NOMO-1 treated with dmso at 0.1 percent for 144 hours (cell line): Measurements from ENCODE around the gene ACTN1.

Experiments used
- DNase-seq: peaks from one replicate; lab custom pipeline; 2025; ENCODE audit not compliant: unreplicated experiment; lab: John Stamatoyannopoulos, UW

ACTN1 gene

DNA sequence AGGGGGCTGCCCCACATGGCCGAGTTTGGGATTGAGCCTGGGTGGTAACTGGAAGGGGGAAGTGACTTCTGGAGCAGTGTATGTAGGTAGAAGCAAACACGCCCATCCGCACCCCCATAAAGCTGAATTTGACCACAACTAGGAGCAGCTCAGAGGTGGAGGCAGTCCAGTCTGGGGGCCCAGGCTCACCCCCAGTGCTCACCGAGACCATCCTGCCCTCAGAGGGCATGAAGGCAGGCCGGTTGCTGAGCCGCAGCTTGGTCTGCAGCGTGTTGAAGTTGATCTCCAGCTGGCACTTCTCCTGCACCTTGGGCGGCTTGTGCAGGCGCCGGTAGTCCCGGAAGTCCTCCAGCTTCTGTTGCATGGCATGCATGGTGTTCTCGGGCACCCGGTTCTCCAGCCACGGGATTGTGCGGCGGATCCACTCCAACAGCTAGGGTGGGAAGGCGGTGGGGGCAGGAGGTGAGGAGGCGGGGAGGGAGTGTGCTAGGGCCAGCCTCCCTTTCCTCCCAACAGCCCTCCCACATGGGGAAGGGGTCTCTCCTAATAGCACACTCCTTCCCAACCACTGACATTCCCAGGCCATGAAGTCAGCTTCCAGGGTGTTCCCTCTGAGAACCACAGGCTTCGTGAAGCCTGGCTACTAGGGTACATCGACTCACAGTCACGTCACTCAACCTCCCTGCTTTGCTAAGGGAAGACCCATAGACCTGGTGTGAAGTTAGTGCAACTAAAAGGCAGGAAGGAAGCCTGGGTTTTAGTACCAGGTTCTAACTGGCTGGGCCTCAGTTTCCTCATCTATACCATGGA lies 87.0 kb downstream of the ACTN1 start:
- DNase-seq: no peak

DNA sequence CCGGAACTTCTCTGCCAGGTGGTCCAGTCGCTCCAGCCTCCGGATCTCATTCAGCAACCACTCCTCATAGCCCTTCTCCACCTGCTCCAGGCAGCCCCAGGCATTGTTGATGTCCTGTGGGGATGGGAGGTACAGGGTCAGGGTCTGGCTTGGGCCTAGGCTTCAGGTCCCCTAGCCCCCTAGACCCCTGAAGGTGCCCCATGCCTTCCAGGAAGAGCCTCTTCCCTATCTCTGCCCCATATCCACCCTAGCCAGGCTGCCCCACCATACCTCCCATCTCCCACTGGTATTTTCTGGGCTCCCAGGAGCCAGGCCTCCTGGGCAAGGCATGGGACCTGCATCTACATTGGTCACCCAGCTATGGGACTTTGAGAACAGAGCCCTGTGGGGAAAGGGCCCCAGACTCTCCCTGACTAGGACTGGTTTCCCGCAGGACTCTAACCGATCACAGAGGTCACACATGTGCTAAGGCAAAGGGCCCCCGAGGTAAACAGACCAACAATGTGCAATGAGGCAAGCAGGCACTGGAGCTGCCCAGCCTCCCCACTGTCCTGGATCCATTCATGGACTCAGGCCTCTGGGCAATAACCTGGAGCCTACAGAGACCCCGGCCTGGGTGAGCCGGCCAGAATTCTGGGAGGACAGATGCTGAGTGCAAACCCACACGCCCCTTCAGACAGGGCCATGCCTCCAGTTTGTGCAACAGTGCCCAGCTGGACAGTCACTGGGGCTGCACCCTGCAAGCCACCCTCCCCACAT lies 88.8 kb downstream of the ACTN1 start:
- DNase-seq: no peak

DNA sequence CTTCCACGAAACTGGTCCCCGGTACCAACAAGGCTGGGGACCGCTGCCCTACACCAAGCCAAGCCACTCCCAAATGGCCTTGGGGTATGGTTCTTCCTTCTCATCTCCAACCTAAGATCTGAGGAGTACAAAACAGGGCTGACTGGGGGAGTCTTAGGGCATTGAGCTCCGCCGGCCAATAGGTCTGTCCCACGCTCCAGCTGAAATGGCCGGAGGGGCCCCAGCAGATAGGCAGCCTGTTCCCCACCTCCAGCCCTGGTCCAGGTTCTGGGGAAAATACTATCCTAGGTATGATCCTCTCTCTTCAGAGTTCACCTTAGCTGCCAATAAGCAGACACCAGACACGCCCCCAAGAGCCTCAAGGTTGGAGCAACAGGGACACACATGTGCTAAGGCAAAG lies 90.2 kb downstream of the ACTN1 start:
- DNase-seq: no peak

DNA sequence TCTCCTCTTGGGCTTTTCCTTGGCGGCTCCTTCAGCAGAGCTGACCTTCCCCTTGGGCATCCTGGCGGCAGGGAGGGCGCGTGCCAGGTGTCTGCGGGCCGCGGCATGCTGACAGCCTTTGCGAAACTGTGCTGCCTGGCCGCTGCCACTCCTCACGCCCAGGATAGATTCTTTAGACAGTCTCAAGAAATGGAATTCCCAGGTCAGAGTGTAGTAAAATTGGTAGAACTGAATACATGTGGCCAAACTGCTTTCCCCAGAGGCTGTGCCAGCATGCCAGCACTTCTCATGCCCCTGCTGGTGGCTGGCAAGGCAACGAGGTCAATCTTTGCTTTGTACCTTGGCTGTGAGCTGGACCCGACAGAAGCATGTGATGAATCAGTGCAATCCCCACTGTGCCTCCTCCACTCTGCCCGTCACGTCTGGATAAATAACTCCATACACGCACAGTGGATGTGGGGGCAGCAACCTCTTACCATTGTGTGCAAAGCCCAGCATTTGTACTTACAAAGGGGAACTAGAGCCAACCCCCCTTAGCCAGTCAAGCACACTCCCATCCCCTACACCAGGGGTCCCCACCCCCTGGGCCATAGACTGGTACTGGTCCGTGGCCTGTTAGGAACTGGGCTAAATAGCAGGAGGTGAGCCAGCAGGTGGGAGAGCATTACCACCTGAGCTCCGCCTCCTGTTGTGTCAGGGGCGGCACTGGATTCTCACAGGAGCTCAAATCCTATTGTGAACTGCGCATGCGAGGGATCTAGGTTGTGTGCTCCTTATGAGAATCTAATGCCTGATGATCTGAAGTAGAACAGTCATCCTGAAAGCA lies 90.9 kb downstream of the ACTN1 start:
- no peak for DNase-seq

DNA sequence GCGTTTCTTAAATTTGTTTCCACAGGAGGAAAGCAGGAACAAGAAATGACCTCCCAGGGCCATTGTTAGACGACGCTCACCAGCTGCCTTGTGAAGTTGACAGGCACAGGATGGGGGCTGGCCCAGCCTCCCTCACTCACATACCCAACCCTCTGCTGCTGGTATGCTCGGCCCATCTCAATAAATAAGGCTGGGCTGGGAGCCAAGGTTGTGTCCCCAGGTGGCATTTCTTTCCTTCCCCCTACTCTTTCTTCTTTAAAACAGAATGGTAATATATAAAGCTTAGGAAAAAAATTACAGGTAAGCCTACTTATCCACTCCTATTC lies 93.0 kb downstream of the ACTN1 start:
- DNase-seq: no peak

DNA sequence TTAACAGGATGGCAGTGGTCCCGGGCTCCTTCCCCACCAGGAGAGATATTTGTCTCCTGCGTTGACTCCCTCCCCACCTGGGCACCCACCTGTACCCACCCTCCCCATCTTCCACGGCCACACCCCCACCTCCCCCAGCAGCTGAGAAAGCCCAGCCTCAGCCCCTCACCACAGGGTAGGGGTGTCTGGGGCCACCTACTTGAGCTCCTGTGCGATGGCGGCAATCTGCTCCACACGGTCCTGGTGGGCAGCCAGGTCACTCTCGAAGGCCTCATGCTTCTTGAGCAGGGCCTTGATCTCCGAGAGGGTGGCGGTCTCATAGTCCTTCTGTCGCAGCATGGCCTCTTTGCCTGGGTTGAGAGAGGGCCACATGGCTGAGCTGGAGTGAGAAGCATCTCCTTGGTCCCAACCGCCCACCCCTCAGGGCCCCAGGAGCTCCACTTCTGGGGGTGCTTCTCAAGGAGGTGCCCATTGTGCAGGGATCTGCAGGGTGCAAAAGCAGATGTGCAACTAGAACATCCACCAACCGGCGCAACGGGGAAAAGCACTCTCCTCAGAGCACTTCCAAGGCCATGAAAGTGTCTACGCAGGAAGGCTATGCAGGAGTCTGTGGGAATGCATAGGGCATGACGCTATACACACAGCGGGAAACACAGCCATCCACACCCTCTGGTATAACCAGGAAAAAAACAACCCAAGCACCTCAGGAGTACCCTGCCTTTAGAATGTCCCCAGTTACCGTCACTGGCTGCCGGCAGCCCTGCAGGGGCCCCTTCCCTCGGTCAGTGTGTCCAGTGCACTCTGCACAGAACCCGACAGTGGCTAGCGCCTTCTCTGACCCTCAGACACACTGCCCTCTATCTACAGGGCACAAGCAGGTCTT lies 93.6 kb downstream of the ACTN1 start:
- no peak for DNase-seq

DNA sequence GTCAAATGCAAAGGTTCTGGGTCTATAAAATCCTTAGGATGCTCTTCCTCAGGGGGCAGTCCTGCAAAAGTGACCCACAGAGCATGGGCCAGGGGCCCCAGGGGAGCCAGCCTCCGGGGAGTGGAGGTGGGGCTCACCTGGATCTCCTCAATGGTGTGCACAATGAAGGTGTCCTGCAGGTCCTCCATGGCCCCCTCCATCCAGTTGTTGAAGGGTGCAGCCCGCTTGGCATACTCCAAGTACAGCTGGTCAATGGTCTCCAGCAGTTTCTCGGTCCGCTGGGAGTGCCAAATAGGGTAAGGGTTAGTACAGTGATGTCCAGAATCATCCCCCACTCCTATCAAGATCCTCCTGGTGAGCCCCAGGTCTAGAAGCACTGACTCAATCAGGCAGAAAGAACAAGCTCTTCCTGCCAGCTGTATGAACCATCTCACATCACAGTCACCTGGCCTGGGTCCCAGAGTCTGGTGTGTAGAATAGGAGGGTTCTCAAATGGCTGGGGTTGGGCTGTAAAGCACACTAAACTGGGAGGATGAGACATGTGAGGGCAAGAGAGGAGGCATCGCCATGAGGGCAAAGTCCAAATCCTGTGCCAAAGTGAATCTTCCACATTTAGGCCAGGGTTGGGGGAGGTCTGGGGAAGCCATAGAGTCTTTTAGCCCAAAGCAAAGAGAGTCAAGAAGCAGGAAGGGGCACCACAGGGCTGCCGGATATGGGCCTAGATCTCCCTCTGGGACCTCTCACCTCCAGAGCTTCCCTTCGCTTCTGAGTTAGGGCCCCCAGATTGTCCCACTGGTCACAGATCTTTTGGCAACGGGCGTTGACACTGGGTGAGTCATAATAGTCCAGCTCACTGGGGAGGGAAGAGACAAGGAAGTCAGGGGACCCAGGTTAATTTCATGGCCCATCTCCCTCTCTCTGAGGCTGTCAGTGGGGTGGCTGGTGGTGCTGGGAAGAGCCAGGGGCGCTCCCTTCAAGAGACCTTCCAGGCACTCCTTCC lies 94.8 kb downstream of the ACTN1 start:
- no peak for DNase-seq

DNA sequence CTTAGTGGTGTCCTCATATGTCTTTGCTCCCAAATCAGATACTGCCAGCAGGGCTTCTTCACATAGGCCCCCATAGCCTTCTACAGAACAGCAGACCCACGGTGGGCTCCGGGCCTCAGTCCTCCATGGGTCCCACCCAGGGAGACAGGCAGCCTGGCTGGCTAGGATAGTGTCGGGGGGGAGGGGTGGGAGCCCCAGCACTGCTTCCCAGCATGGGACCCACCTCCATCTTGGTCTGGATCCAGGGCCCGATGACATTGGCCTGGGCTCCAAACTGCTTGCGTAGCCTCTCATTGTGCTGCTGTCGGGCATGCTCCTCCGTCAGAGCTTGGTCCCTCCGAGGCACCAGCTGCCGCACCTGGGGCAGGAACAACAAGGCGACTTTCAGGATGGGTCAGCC lies 96.9 kb downstream of the ACTN1 start:
- no peak for DNase-seq

DNA sequence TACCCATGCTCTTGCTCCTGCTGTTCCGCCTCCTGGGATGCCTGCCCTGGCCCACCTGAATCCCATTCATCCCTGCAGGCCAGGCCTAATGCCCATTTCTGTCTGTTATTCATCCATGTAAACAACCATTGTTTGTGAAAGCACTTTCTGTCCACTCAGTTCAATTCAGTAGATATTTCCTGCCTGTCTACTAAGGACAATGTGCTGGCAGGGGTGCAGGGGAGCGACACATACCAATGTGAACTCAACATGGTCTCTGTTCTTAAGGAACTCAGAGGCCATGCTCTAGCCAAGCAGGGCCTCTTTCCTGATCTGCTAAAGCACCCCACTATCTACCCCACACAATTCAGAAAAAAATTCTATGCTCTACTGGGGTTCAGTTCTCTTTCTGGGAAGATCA lies 97.7 kb downstream of the ACTN1 start:
- DNase-seq: no peak

DNA sequence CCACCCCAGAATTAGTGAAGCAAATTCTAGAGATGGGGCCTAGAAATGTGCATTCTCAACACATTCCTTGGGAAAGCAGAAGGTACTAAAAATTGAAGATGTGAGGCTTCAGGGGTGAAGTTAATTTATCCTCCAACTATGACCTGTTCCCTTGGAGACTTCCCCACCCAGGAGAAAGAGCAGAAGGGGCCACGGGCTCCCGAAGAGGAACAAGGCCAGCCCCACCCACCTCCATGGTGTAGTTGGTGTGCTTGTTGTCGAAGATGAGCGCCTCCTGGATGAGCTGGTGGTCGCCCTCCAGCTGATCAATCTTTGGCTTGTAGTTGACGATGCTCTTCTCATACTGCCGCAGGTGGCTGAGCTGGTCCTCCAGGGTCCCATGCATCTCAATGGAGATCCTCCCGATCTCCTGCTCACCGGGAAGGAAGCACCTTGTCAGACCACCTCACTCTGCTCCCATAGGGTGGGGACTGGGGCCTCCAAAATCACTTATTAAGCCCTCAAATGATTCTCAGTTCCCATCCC lies 98.5 kb downstream of the ACTN1 start:
- no peak for DNase-seq

DNA sequence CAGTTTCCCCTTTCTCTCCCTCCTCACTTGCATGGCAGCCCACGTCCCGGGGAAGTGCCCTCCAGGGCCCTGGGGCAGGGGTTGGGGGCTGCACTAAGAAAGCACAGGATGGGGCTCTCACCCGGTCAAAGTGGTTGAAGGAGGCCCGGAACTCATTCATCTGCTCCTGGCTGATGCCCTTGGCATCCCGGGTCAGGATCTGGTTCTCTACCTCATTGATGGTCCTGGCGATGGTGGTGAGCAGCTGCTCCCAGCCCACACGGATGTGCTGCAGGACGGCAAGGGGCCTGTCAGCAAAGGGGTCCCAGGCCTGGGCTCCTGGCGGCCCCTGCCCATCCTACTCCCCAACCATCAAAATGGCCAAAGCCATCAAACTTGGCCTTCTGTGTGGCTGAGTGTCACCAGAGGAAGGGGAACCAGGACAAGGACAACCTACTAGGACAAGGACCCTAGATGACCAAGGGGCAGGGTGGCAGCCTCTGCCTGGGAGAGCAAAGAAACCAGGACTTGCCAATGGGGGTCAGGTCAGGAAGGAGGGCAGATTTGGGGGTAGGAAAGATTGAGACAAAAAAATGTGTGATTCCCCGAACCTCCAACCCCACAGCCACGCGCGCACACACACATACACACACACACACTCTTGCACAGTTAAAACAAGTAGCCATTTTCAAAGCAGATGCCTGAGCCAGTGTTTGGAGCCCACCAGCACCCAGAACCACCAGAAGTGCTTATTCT lies 99.1 kb downstream of the ACTN1 start:
- DNase-seq: no peak

DNA sequence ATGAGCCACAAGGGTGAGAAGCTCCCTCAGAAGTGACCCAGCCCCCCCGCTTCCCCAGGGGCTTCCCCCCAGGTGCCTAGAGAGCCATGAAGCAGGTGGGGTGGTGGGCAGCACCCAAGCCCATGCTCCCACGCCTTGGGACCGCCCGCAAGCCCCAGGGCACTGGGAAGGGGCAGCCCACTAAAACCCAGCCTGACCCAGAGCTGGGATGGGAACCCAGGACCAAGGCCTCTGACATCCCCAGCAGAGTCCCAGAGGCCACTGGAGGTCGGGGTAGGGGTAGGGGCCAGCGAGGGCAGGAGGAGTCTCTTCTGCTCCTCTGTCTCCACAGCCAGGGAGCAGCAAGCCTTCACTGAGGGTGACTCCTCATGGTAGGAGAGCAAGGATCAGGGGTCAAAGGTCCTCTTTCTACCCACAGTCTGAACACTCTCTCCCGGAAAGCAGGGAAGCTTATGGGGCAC lies 99.8 kb downstream of the ACTN1 start:
- DNase-seq: no peak

DNA sequence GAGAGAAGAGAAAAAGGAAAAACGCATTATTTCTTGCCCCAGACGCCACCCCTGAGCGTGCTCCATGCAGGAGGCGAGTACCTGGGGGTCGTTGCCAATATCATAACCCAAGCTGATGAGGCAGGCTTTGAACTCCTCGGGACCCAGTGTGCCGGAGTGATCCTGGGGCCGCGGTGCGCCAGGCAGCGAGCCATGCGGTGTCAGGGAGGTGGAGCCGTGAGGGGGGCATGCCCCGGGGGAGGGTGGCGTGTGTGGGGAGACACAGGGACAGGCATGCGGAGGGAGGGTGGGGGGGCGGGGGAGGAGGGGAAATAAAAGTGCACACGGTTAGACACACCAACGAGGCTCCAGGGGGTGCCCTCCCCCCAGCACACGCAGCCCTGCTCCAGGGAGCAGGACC lies 100.2 kb downstream of the ACTN1 start:
- no peak for DNase-seq

DNA sequence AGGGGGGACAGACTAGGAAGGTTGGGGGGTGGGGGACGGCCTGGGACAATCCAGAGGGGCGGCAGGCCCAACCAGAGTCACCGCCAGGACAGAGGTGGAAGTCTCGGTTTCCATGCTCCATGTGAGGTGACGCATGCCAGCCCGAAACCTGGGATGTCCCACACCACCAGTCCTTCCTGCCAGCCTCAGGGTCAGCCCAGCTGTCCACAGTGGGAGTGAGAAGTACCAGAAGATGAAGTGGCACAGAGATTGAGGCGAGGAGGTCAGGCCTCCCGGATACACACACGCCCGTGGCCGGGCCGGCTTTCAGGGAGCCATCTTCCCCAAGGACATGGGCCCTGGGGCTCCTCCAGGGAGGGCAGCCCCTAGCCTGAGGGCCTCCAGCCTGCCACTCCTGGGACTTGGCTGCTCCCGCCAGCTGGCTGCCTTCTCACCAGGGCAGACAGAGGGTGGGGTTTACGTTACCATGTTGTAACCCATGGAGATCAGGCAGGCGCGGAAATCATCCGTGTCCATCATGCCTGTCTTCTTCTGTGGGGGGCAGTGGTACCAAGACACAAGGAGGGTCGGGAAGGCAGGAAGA lies 101.0 kb downstream of the ACTN1 start:
- no peak for DNase-seq

DNA sequence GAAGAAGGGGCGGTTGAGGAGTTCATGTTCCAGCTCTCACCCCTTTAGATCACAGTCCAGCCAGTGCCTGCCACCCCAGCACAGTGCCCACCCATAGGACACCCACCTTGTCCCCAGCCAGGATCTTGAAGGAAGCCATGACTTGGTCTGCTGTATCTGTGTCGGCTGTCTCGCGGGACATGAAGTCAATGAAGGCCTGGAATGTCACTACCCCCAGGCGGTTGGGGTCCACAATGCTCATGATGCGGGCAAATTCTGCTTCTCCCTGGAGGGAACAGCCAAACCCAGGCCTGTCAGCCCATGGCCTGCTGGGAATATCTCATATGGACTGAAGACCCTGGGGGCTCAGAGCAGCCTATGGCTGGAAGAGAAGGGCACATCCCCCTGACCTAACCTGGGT lies 102.1 kb downstream of the ACTN1 start:
- no peak for DNase-seq

DNA sequence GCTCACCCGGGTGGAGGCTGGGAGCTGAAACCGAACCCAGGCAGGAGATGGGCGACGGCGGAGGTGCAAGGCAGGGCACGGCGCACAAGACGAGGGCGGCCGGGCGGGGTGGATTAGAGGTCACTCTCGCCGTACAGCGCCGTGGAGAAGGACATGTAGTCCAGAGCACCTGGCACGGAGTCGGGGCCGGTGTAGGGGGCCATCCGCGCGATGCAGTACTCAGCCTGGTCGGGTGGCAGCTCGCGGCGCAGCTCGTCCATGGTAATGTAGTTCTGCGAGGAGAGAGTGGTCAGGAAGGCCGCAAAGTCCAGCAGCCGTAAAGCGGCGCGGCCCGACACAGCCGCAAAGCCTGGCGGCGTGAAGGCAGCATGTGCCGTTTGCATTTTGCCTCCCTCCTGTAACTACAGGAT lies 104.4 kb downstream of the ACTN1 start:
- DNase-seq: no peak

DNA sequence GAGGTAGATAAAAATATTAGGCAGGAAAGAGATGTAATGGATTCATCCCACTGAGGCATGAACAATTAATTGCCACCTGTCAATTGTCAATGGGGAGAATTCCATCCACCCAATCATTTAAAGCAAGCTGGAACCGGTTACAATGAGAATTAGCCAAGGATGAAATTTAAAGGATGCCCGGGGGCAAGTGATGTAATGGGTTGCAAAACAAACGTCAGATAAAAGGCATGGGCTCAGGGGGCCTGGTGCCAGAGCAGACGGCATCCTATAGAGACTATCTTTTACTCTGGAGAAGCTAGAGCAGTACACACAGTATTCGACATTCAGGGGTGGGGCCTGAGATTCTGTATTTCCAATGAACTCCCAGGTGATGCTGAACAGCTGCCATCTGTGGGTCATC lies 105.7 kb downstream of the ACTN1 start:
- DNase-seq: no peak

DNA sequence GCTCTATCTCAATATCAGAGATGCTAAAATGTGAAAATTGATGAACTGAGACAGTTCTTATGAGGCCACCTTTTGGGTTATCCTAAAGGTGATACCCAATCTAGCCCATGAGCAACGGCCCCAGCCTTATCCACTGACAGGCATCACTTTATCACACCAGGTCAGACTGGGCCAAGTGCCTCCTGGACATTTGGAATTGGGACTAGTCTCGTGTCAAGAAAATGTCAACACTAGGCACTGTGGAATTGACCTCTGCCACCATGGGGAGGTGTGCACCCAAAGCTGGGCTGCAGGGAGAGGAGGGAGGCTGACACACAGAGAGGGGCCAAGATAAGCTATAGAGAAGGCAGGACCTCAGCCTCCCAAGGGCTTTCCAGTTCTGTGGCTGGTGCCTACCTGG lies 107.7 kb downstream of the ACTN1 start:
- no peak for DNase-seq
